ENCODE results near the gene SLC7A8. TPM values are rescaled to one million over a fixed set of nuclear protein-coding genes. Genes with fewer than 3 reads are reported as not detected.

Gene SLC7A8
- total RNA-seq, 2 experiments from 2014 or later = 4.0 to 11.4 TPM

DNA sequence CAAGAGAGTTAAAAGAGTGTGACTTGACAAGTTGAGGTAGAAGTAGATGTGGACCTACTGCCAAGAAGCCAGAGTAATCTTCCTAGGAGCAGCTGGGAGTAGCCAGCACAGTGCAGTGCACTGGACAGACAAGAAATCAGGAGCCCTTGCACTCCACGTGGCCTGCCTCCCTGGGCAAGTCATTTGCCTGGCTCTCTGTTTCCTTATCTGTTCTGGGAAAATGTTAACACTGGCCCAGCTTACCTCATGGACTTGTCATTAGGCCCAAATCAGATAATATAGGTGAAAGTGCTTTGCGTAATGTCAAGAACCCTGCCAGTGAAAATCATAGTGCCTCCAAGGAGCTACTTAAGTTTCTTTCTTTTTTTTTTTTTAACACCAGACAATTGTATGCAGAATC is 19.2 kb downstream of the SLC7A8 start:
- H3K36me3 ChIP-seq (ENCODE audit: insufficient read depth, low read length) = no peaks in the 10 kb centered on the region
- TF ChIP-seq EZH2phosphoT487 (IDR thresholded peaks at IDR 0.05; ENCODE audit: borderline replicate concordance, low read depth, low read length) = no peak
- TF ChIP-seq, protein P1, sequence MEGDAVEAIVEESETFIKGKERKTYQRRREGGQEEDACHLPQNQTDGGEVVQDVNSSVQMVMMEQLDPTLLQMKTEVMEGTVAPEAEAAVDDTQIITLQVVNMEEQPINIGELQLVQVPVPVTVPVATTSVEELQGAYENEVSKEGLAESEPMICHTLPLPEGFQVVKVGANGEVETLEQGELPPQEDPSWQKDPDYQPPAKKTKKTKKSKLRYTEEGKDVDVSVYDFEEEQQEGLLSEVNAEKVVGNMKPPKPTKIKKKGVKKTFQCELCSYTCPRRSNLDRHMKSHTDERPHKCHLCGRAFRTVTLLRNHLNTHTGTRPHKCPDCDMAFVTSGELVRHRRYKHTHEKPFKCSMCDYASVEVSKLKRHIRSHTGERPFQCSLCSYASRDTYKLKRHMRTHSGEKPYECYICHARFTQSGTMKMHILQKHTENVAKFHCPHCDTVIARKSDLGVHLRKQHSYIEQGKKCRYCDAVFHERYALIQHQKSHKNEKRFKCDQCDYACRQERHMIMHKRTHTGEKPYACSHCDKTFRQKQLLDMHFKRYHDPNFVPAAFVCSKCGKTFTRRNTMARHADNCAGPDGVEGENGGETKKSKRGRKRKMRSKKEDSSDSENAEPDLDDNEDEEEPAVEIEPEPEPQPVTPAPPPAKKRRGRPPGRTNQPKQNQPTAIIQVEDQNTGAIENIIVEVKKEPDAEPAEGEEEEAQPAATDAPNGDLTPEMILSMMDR (conservative IDR thresholded peaks at IDR 0.05; ENCODE audit: low read length) = no peak
- H2AFZ ChIP-seq (ENCODE audit: low read length) = no peak overlapping the region
- H3K4me2 ChIP-seq (ENCODE audit: low read length) = no peak overlapping the region
- H3K9me2 ChIP-seq (ENCODE audit: insufficient read depth, low read length) = no peaks in the 10 kb centered on the region
- H3K4me3 ChIP-seq (ENCODE audit: low read depth, low read length, poor library complexity, severe bottlenecking) = no peak overlapping the region
- BruUV-seq (replicated peaks) = no TSS peak
- no peaks in the 10 kb centered on the region for H3K79me2 ChIP-seq (ENCODE audit: insufficient read depth, low read depth, low read length)
- H3K9me3 ChIP-seq (ENCODE audit: low read length) = no peaks in the 10 kb centered on the region
- no peak overlapping the region for H3K27ac ChIP-seq (ENCODE audit: low read depth, low read length, poor library complexity, severe bottlenecking)
- no peaks in the 10 kb centered on the region for H3K4me1 ChIP-seq (ENCODE audit: insufficient read depth, low read length, poor library complexity, severe bottlenecking)
- DNase-seq (ENCODE audit: low spot score) = no peak
- ChIA-PET CTCF (ENCODE audit: unreplicated experiment) (interaction anchor here (0.6 kb wide), 1 partner anchor 368 kb away, joined by 3 read pairs; no protein-coding TSS in a partner anchor), POLR2A (no interaction called here)
- H4K20me1 ChIP-seq (ENCODE audit: insufficient read depth, low read length) = no peaks in the 10 kb centered on the region
- intact Hi-C loops (cut with micrococcal nuclease; ENCODE audit: unreplicated experiment) = no loop called here

DNA sequence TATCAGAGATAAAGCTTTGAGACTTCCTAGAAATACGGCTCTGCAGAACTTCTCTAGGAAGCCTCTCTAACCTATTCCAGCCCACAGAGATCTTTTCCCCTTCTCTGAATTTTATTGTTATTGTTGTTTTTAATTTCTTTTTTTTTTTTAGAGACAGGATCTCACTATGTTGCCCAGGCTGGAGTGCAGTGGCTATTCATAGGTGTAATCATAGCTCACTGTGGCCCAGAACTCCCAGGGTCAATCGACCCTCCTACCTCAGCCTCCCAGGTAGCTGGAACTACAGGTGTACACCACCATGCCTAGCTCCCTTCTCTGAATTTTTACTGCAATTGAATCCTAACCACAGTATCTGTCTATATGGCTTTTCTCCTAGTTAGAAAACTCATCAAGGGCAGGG is 19.6 kb downstream of the SLC7A8 start:
- Histone ChIP-seq H3K4me3 (ENCODE audit: low read depth, low read length, poor library complexity, severe bottlenecking) (no peak overlapping the region), H3K27ac (ENCODE audit: low read depth, low read length, poor library complexity, severe bottlenecking) (no peak overlapping the region), H3K4me2 (ENCODE audit: low read length) (no peak overlapping the region), H3K36me3 (ENCODE audit: insufficient read depth, low read length) (no peaks in the 10 kb centered on the region), H4K20me1 (ENCODE audit: insufficient read depth, low read length) (no peaks in the 10 kb centered on the region), H3K9me2 (ENCODE audit: insufficient read depth, low read length) (no peaks in the 10 kb centered on the region), H3K4me1 (ENCODE audit: insufficient read depth, low read length, poor library complexity, severe bottlenecking) (no peaks in the 10 kb centered on the region), H3K79me2 (ENCODE audit: insufficient read depth, low read depth, low read length) (no peaks in the 10 kb centered on the region), H2AFZ (ENCODE audit: low read length) (no peak overlapping the region), H3K9me3 (ENCODE audit: low read length) (no peaks in the 10 kb centered on the region)
- no peak for DNase-seq (ENCODE audit: low spot score)
- CTCF ChIA-PET (ENCODE audit: unreplicated experiment) = interaction anchor here (0.6 kb wide), 1 partner anchor 368 kb away, joined by 3 read pairs; no protein-coding TSS in a partner anchor
- intact Hi-C loops (cut with micrococcal nuclease; ENCODE audit: unreplicated experiment) = no loop called here
- BruUV-seq (replicated peaks) = no TSS peak
- POLR2A ChIA-PET = no interaction called here
- TF ChIP-seq, protein P1 (conservative IDR thresholded peaks at IDR 0.05; ENCODE audit: low read length) = no peak
- TF ChIP-seq EZH2phosphoT487 (IDR thresholded peaks at IDR 0.05; ENCODE audit: borderline replicate concordance, low read depth, low read length) = no peak

DNA sequence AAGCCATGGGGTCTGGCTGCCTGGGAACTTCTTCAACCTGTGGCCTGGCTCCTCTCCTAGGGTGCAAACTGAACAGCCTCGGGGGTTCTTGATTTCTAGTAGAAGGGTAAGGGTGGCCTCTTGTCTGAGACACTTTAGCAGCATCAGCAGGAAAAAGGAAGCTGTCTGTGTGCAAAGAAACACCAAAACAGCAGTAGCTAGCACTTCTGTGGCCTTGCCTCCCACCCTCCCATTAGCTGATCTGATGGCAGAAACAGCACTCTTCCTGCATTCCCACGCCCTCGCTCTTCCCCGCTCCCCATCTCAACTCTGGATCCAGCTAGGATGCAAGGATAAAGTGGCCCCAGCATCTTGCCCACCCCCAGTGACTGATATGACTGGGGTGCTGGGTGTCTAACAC is 20.7 kb downstream of the SLC7A8 start:
- Histone ChIP-seq H3K4me2 (ENCODE audit: low read length) (no peak overlapping the region), H3K27ac (ENCODE audit: low read depth, low read length, poor library complexity, severe bottlenecking) (no peak overlapping the region), H3K4me3 (ENCODE audit: low read depth, low read length, poor library complexity, severe bottlenecking) (no peak overlapping the region), H3K36me3 (ENCODE audit: insufficient read depth, low read length) (no peaks in the 10 kb centered on the region), H4K20me1 (ENCODE audit: insufficient read depth, low read length) (no peaks in the 10 kb centered on the region), H3K9me2 (ENCODE audit: insufficient read depth, low read length) (no peaks in the 10 kb centered on the region), H3K79me2 (ENCODE audit: insufficient read depth, low read depth, low read length) (no peaks in the 10 kb centered on the region), H2AFZ (ENCODE audit: low read length) (no peak overlapping the region), H3K4me1 (ENCODE audit: insufficient read depth, low read length, poor library complexity, severe bottlenecking) (no peaks in the 10 kb centered on the region), H3K9me3 (ENCODE audit: low read length) (no peaks in the 10 kb centered on the region)
- POLR2A ChIA-PET = interaction anchor here (1.0 kb wide), 1 partner anchor 11 kb away, joined by 3 read pairs; no protein-coding TSS in a partner anchor
- TF ChIP-seq EZH2phosphoT487 (IDR thresholded peaks at IDR 0.05; ENCODE audit: borderline replicate concordance, low read depth, low read length) = no peak
- TF ChIP-seq, protein P1 (conservative IDR thresholded peaks at IDR 0.05; ENCODE audit: low read length) = no peak
- no peak for DNase-seq (ENCODE audit: low spot score)
- intact Hi-C loops (cut with micrococcal nuclease; ENCODE audit: unreplicated experiment) = no loop called here
- CTCF ChIA-PET (ENCODE audit: unreplicated experiment) = no interaction called here
- BruUV-seq (replicated peaks) = no TSS peak
